IMR-90 (cell line): ENCODE results near the gene PSMB11. TPM values are rescaled to one million over a fixed set of nuclear protein-coding genes. Genes with fewer than 3 reads are reported as not detected.
A peak's percentile ranks its signal among the peaks of the same experiment; 100 is the strongest.

Experiments used
- ATAC-seq: fragments of 200-7000 bp; cut with Tn5 transposase; 2 replicates; pipeline ENCODE4 v1.9.1; 2020; ENCODE audit warnings: low read depth, mild to moderate bottlenecking, moderate library complexity
- BruUV-seq: library from RNA; stranded (reverse); fragments of 400-500 nt; replicated peaks from 2 replicates; lab custom pipeline; 2021; lab: Mats Ljungman, UMichigan
- CTCF ChIA-PET: fragments of 300-600 bp; formaldehyde crosslinking; extraction: SDS; loops from one replicate; lab custom pipeline; 2021; ENCODE audit warnings: antibody characterized with exemption; lab: Yijun Ruan, JAX
- POLR2A ChIA-PET: fragments of 300-600 bp; sonication (Branson Sonifier 250); formaldehyde crosslinking; loops from one replicate; lab custom pipeline; 2022; ENCODE audit warnings: antibody characterized with exemption; ENCODE audit not compliant: unreplicated experiment; lab: Charles Lee
- DNase-seq: peaks from one replicate; pipeline ENCODE4 v3.0.0; 2013
- H2AFZ ChIP-seq: replicated peaks from 2 replicates; pipeline ENCODE3; 2013; ENCODE audit warnings: low read length, mild to moderate bottlenecking; ENCODE audit not compliant: poor library complexity
- H2AK5ac ChIP-seq: 2 replicates; pipeline ENCODE4 v1.6.1; 2013; ENCODE audit warnings: low read depth, low read length, inconsistent platforms
- H2AK9ac ChIP-seq: replicated peaks from 2 replicates; pipeline ENCODE3; 2013; ENCODE audit warnings: mild to moderate bottlenecking, low read depth, low read length, moderate library complexity; ENCODE audit not compliant: poor library complexity
- H2BK120ac ChIP-seq: 2 replicates; pipeline ENCODE4 v1.6.1; 2013; ENCODE audit warnings: low read depth, low read length, inconsistent platforms
- H2BK15ac ChIP-seq: 3 replicates; pipeline ENCODE4 v1.6.1; 2013; ENCODE audit warnings: low read depth, low read length, inconsistent platforms
- H2BK20ac ChIP-seq: 2 replicates; pipeline ENCODE4 v1.6.1; 2013; ENCODE audit warnings: low read depth, mild to moderate bottlenecking, inconsistent platforms, low read length, moderate library complexity
- H2BK5ac ChIP-seq: 2 replicates; pipeline ENCODE4 v1.6.1; 2013; ENCODE audit warnings: mild to moderate bottlenecking, low read depth, low read length, inconsistent platforms; ENCODE audit not compliant: poor library complexity, severe bottlenecking
- H3K14ac ChIP-seq: replicated peaks from 2 replicates; pipeline ENCODE4 v1.6.1; 2013; ENCODE audit warnings: low read depth, low read length, inconsistent platforms
- H3K18ac ChIP-seq: 2 replicates; pipeline ENCODE4 v1.6.1; 2013; ENCODE audit warnings: low read depth, low read length, control low read depth
- H3K23ac ChIP-seq: 2 replicates; pipeline ENCODE4 v1.6.1; 2013; ENCODE audit warnings: low read depth, low read length, inconsistent platforms
- H3K27ac ChIP-seq: 2 replicates; pipeline ENCODE4 v1.5.1; 2013; ENCODE audit warnings: mild to moderate bottlenecking, control low read depth, low read length; ENCODE audit not compliant: insufficient read depth
- H3K27me3 ChIP-seq: 2 replicates; pipeline ENCODE4 v1.6.1; 2013; ENCODE audit warnings: low read length; ENCODE audit not compliant: control insufficient read depth, insufficient read depth
- H3K36me3 ChIP-seq: 2 replicates; pipeline ENCODE4 v1.6.1; 2013; ENCODE audit warnings: low read length, mixed read lengths; ENCODE audit not compliant: control insufficient read depth, insufficient read depth
- H3K4ac ChIP-seq: 2 replicates; pipeline ENCODE4 v1.6.1; 2013; ENCODE audit warnings: low read depth, low read length, inconsistent platforms
- H3K4me1 ChIP-seq: 2 replicates; pipeline ENCODE4 v1.6.1; 2013; ENCODE audit warnings: low read length, mixed read lengths; ENCODE audit not compliant: control insufficient read depth, insufficient read depth
- H3K4me2 ChIP-seq: 2 replicates; pipeline ENCODE4 v1.6.1; 2013; ENCODE audit warnings: low read depth, mild to moderate bottlenecking, control low read depth, low read length, moderate library complexity
- H3K4me3 ChIP-seq: 2 replicates; pipeline ENCODE4 v1.5.1; 2013; ENCODE audit warnings: low read depth, mild to moderate bottlenecking, control low read depth, low read length, moderate library complexity; ENCODE audit not compliant: insufficient read depth
- H3K56ac ChIP-seq: 2 replicates; pipeline ENCODE4 v1.6.1; 2013; ENCODE audit warnings: low read length, inconsistent platforms; ENCODE audit not compliant: insufficient read depth; ENCODE audit errors: extremely low read depth
- H3K79me1 ChIP-seq, 2 experiments: 2 replicates each; pipeline ENCODE4 v1.6.1; 2013; ENCODE audit warnings: low read length in 2 of 2, inconsistent platforms in 1 of 2, low read depth in 1 of 2
- H3K9ac ChIP-seq: 2 replicates; pipeline ENCODE4 v1.6.1; 2013; ENCODE audit warnings: low read depth, low read length, control low read depth
- H3K9me1 ChIP-seq: 2 replicates; pipeline ENCODE4 v1.6.1; 2013; ENCODE audit warnings: low read length, inconsistent platforms; ENCODE audit not compliant: insufficient read depth
- H3K9me3 ChIP-seq: 2 replicates; pipeline ENCODE4 v1.6.1; 2013; ENCODE audit warnings: low read length; ENCODE audit not compliant: control insufficient read depth, insufficient read depth
- H4K20me1 ChIP-seq: 2 replicates; pipeline ENCODE4 v1.6.1; 2013; ENCODE audit warnings: low read length, inconsistent platforms; ENCODE audit not compliant: insufficient read depth
- H4K5ac ChIP-seq: 2 replicates; pipeline ENCODE4 v1.6.1; 2013; ENCODE audit warnings: mild to moderate bottlenecking, low read depth, low read length, control low read depth
- H4K8ac ChIP-seq, 2 experiments: 2 replicates each; pipeline ENCODE4 v1.6.1; 2013; ENCODE audit warnings: low read depth in 2 of 2, low read length in 2 of 2, control low read depth in 1 of 2, inconsistent platforms in 1 of 2
- H4K91ac ChIP-seq: 2 replicates; pipeline ENCODE4 v1.6.1; 2013; ENCODE audit warnings: low read depth, low read length, inconsistent platforms; ENCODE audit not compliant: insufficient read depth
- BHLHE40 ChIP-seq: fragments of 150-350 bp; IDR thresholded peaks from 2 replicates; pipeline ENCODE4 v1.6.1; 2016; ENCODE audit warnings: mild to moderate bottlenecking, low read depth, low read length
- MAFK ChIP-seq: IDR thresholded peaks from 2 replicates; pipeline ENCODE4 v1.6.1; 2012; ENCODE audit warnings: low read depth, low read length, improper control_type of control experiment
- MAZ ChIP-seq: IDR thresholded peaks from 2 replicates; pipeline ENCODE4 v1.6.1; 2012; ENCODE audit warnings: low read depth, mild to moderate bottlenecking, low read length, improper control_type of control experiment, moderate library complexity, borderline replicate concordance
- USF2 ChIP-seq: fragments of 150-350 bp; IDR thresholded peaks from 2 replicates; pipeline ENCODE4 v1.6.1; 2017; ENCODE audit warnings: mild to moderate bottlenecking, antibody characterized with exemption, low read length, low read depth
- WGBS, 2 experiments: methylation state at CpG; one replicate each; pipeline versions ENCODE4 v1.1.5 to v1.1.7; 2013; ENCODE audit warnings: missing lambda C conversion rate in 2 of 2; ENCODE audit not compliant: insufficient read length in 1 of 2; ENCODE audit errors: extremely low coverage in 2 of 2; 5-methylcytosine and 5-hydroxymethylcytosine counted together
- dilution Hi-C: fragments of 300-500 bp; cut with HindIII; formaldehyde crosslinking; loops from one replicate; pipeline ENCODE4 v1.14.3; 2018; ENCODE audit warnings: low sequenced_read_pairs; ENCODE audit not compliant: unreplicated experiment
- in situ Hi-C: fragments of 300-500 bp; cut with MboI; formaldehyde crosslinking; loops from 3 replicates; pipeline ENCODE4 v1.14.3; 2019; ENCODE audit warnings: low sequenced_read_pairs, inconsistent platforms, mixed read lengths
- intact Hi-C: fragments of 100-400 bp; cut with micrococcal nuclease; formaldehyde crosslinking; loops from 2 replicates; pipeline ENCODE4 v1.10.0; 2022
- polyA plus RNA-seq, 3 experiments: library from polyadenylated mRNA; depleted of rRNA; stranded (reverse); fragments of >200 nt; gene quantifications; 2 replicates each; pipeline ENCODE4 v1.2.3, GENCODE V29; 2012; ENCODE audit warnings: low replicate concordance in 1 of 3
- total RNA-seq: library from RNA; depleted of rRNA; stranded (reverse); fragments of >200 nt; gene quantifications from 2 replicates; pipeline ENCODE4 v1.2.3, GENCODE V29; 2012

Gene PSMB11
- total and polyA plus RNA-seq, 2 of the 4 experiments (the other 2 are of a cell fraction): not detected

DNA sequence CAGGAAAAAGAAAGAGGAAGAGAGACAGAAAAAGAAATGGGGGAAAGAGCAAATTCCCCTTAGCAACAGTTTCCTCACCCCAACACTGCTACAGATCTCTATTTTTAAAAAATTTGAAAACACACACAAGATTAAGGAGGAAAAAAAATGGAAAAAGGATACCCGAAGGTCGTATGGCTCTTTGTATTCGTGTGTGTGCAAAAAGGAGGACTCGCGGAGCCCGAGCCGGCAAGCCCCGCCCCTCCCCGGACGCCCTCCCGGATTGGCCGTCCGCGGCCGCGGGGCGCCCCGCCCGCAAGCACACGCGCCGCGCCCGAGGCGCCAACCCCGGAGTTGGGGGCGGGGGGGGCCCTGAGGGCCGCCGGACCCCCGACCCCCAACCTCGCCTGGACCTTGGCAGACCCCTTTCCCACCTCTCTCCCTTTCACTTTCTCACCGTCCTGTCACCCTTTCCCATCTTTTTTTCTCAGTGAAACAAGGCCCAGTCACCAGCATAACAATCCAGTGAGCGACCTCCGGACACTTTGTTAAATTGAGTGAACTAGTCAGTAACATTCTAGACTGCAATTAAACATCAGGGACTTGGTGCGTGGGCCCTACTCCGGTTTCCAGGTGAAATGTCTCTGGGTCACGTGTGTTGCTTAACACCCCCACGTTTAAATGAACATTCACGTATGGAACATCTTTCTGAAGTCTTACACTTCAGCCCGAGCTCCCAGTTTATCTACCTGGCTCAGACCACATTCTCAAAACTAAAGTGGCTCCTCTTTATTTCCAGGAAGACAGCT, 31.9 kb upstream of the PSMB11 start, which contains the start of gene C14orf93:
Gene C14orf93, minus strand, starts transcription at position 205 of the 788 bp plus-strand sequence. CDS start 11,120 bp downstream, outside the sequence.
- 30% methylated on average over 8 of the region's 40 CpGs; no CpG with 5 or more reads in 1 of the 2 experiments for WGBS, 2 experiments

More for the DNA sequence above, 31.9 kb upstream of the PSMB11 start, which contains the start of gene C14orf93:
- Histone ChIP-seq H3K27ac (peak within 1 kb of the TSS; percentile 27; the same call in 1 of the 2 replicates), H2BK120ac (peak within 1 kb of the TSS; percentile 44; the same call in 1 of the 2 replicates), H3K18ac (peak within 1 kb of the TSS; percentile 80), H3K9me1 (peaks cover 3% of the 10 kb centered on the region; the same call in 1 of the 2 replicates), H2AK5ac (no peak within 1 kb of the TSS; the same call in 1 of the 2 replicates), H3K9ac (peak within 1 kb of the TSS; percentile 64), H3K27me3 (no peaks in the 10 kb centered on the region), H2BK15ac (0 out of 3 replicates have a peak within 1 kb of the TSS, but pooled peaks have one; percentile 0), H3K4me1 (peaks cover 2% of the 10 kb centered on the region; the same call in 1 of the 2 replicates), H3K56ac (peak within 1 kb of the TSS; percentile 37; the same call in 1 of the 2 replicates), H4K8ac (peak within 1 kb of the TSS; percentile 48 to 89), H2BK5ac (peak within 1 kb of the TSS; percentile 28), H3K23ac (peak within 1 kb of the TSS; percentile 46; the same call in 1 of the 2 replicates), H3K79me1 (peaks cover 0 to 11% of the 10 kb centered on the region in 2 experiments; a peak in 3 of 4 replicates), H3K4ac (peak within 1 kb of the TSS; percentile 78), H3K4me3 (peak within 1 kb of the TSS; percentile 58), H4K5ac (peak within 1 kb of the TSS; percentile 100), H2BK20ac (no peak within 1 kb of the TSS), H3K9me3 (no peaks in the 10 kb centered on the region), H2AK9ac (peak within 1 kb of the TSS; percentile 21), H3K4me2 (peak within 1 kb of the TSS; percentile 97), H2AFZ (peak within 1 kb of the TSS; percentile 92), H3K36me3 (no peaks in the 10 kb centered on the region), H4K91ac (peak within 1 kb of the TSS; percentile 39; the same call in 1 of the 2 replicates), H4K20me1 (no peaks in the 10 kb centered on the region), H3K14ac (peak within 1 kb of the TSS; percentile 87)
- DNase-seq: peak; percentile 48
- intact Hi-C loops (no loop called here), dilution Hi-C loops (no loop called here), in situ Hi-C loops (no loop called here)
- ChIA-PET POLR2A (no interaction called here), CTCF (interaction anchor here (0.9 to 2.3 kb wide), 2 partner anchors 15 to 23 kb away, joined by 3 to 9 read pairs; no protein-coding TSS in a partner anchor)
- no peak for TF ChIP-seq MAFK
- peak; percentile 76; the same call in 1 of the 2 replicates for TF ChIP-seq MAZ
- TF ChIP-seq BHLHE40: peak; percentile 40; the same call in 1 of the 2 replicates
- peak; percentile 13 for TF ChIP-seq USF2
- no TSS peak for BruUV-seq
- ATAC-seq: peak; percentile 65
